Measurements from ENCODE around the gene MS4A15.
"Not testable (repeated sequence)": the region's sequence is repeated elsewhere in the genome, so short reads cannot be mapped to it uniquely, and the experiment has no call there.

DNA sequence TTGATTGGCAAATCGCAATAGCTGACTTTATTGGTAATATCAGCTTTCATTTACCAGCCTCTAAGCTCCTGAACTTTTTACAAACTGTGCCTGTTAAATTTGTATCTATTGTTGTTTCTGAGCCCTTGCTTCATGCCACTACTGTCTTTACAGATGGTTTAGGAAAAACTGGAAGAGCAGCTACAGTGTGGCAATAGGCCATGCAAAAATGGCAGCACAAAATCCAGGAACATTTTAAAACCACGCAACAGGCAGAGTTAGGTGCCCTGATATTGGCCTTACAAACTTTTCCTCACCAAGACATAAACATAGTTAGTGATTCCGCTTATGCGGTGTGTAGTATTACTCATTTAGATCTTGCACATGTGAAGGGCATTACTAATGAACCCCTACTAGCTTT lies 2.0 kb downstream of the MS4A15 start:
- TF ChIP-seq, protein P1, sequence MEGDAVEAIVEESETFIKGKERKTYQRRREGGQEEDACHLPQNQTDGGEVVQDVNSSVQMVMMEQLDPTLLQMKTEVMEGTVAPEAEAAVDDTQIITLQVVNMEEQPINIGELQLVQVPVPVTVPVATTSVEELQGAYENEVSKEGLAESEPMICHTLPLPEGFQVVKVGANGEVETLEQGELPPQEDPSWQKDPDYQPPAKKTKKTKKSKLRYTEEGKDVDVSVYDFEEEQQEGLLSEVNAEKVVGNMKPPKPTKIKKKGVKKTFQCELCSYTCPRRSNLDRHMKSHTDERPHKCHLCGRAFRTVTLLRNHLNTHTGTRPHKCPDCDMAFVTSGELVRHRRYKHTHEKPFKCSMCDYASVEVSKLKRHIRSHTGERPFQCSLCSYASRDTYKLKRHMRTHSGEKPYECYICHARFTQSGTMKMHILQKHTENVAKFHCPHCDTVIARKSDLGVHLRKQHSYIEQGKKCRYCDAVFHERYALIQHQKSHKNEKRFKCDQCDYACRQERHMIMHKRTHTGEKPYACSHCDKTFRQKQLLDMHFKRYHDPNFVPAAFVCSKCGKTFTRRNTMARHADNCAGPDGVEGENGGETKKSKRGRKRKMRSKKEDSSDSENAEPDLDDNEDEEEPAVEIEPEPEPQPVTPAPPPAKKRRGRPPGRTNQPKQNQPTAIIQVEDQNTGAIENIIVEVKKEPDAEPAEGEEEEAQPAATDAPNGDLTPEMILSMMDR (IDR thresholded peaks at IDR 0.05), result not testable (repeated sequence)
- not testable (repeated sequence) for TF ChIP-seq EZH2, EZH2phosphoT487 (IDR thresholded peaks at IDR 0.05)
